Measurements from ENCODE around the gene GRIN3B. TPM values are rescaled to one million over a fixed set of nuclear protein-coding genes. Genes with fewer than 3 reads are reported as not detected.

GRIN3B gene
- total RNA-seq, 4 donors from 2014 or later: 0.48 TPM; not detected in 3

DNA sequence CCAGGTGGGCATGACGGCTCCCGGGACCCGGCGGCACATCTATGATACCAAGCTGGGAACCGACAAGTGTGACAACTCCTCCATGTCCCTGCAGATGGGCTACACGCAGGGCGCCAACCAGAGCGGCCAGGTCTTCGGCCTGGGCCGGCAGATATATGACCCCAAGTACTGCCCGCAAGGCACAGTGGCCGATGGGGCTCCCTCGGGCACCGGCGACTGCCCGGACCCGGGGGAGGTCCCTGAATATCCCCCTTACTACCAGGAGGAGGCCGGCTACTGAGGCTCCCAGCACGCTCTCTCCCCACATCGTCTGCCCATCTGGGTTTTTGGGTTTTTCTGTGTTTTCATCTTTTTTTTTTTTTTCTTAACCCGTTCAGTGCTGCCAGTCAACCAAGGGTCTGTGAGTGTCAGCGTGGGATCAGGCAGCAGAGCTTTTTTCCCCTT lies 37.4 kb downstream of the GRIN3B start:
- no peak for TF ChIP-seq POLR2A (IDR thresholded peaks at IDR 0.05)
- TF ChIP-seq, protein P1, sequence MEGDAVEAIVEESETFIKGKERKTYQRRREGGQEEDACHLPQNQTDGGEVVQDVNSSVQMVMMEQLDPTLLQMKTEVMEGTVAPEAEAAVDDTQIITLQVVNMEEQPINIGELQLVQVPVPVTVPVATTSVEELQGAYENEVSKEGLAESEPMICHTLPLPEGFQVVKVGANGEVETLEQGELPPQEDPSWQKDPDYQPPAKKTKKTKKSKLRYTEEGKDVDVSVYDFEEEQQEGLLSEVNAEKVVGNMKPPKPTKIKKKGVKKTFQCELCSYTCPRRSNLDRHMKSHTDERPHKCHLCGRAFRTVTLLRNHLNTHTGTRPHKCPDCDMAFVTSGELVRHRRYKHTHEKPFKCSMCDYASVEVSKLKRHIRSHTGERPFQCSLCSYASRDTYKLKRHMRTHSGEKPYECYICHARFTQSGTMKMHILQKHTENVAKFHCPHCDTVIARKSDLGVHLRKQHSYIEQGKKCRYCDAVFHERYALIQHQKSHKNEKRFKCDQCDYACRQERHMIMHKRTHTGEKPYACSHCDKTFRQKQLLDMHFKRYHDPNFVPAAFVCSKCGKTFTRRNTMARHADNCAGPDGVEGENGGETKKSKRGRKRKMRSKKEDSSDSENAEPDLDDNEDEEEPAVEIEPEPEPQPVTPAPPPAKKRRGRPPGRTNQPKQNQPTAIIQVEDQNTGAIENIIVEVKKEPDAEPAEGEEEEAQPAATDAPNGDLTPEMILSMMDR (IDR thresholded peaks at IDR 0.05): no peak
- Histone ChIP-seq H3K36me3 (no peaks in the 10 kb centered on the region), H3K27ac (no peak overlapping the region), H3K27me3 (peaks cover 11 to 12% of the 10 kb centered on the region in 2 donors), H3K4me1 (peaks cover 0 to 19% of the 10 kb centered on the region in 2 donors), H3K4me3 (no peak overlapping the region), H3K9me3 (no peaks in the 10 kb centered on the region)
- no peak for DNase-seq
- intact Hi-C loops (cut with DNase I; ENCODE audit: low total_unique reads): loop anchor here (10.0 kb wide), 1 partner anchor 47 kb away; no protein-coding TSS in a partner anchor

DNA sequence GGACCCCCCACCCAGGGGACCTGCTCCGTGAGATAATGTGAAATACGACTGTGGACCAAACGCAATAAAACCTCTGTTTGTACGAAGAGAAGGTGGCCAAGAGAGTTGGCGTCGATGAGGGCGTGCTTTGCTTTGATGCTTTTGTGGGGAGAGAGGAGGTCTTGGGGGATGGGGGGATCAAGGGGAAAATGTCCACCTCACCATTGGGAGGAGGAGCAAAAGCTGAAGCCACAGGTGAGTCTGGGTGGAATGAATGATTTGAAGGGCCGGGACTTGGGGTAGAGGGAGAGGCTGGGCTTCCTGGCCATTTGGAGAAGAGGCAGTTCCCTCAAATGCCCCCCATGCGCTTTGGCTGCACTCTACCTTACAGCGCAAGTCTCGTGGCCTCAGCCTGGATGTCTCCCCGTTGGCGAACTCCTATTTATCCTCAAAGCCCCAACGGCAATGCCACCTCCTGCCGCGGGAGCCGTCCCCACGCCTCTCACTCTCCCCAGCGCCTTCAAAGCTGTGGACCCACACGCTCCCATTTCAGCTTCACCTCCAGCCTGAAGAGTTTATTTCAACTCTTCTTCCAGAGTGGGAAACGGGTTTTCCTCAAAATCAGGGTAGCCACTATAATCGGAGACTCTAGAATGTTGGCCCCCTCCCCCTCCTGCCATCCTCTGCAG lies 38.9 kb downstream of the GRIN3B start:
- no peak for DNase-seq
- TF ChIP-seq, protein P1 (IDR thresholded peaks at IDR 0.05): no peak
- no peak for TF ChIP-seq POLR2A (IDR thresholded peaks at IDR 0.05)
- no peaks in the 10 kb centered on the region for H3K9me3 ChIP-seq
- peaks cover 0 to 19% of the 10 kb centered on the region in 2 donors for H3K4me1 ChIP-seq
- H3K4me3 ChIP-seq: no peak overlapping the region
- H3K36me3 ChIP-seq: no peaks in the 10 kb centered on the region
- intact Hi-C loops (cut with DNase I; ENCODE audit: low total_unique reads): loop anchor here (10.0 kb wide), 1 partner anchor 46 kb away; no protein-coding TSS in a partner anchor
- no peak overlapping the region for H3K27ac ChIP-seq
- H3K27me3 ChIP-seq: peaks cover 12 to 15% of the 10 kb centered on the region in 2 donors

DNA sequence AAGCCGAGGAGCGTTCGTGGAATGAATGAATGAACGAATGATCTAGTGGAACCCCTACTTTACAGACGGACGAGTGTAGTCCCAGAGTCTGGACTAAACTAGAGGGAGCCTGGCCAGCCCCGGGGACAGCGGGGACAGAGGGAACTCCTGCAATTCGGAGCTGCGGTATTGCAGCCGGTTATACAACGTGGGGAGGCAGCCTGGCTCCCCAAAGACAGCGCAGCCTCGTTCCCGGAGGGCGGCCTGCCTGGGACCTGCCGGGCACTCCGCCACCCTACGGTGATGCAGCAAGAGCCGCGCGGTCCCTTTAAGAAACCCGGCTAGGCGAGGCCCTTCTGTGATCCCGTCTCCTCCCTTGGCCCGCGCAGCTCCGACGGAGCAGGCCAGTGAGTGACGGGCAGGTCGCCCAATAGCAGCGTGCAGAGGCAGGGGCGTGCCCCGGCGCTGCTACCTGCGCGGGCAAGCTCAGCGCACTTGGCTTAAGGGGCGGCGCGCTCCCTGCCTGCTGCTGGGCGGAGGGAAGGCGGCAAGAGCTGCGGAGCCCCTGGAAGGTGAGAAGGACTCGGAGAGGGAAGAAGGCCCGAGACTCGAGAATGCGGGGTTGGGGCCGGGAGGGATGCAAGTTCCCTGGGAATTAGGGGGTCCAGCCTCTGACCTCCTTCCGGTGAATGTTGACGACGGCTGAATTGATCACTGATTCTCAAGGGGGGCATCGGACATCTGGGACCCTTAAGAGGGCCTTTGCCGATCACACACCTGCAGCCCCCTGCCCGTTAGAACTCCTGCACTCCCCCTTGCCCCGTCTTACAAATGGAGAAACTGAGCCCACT lies 39.6 kb downstream of the GRIN3B start, which contains the start of gene ABCA7:
ABCA7 (plus strand) TSS at position 462 of the 830 bp plus-strand sequence. CDS start 1,255 bp downstream, outside the sequence.
- TF ChIP-seq, protein P1 (IDR thresholded peaks at IDR 0.05): peak in 2 of 4 experiments; percentile 9 to 38
- peak; percentile 29 for TF ChIP-seq POLR2A (IDR thresholded peaks at IDR 0.05)
- H3K36me3 ChIP-seq: no peaks in the 10 kb centered on the region
- peaks cover 0 to 19% of the 10 kb centered on the region in 2 donors for H3K4me1 ChIP-seq
- no peak within 1 kb of the TSS for H3K27ac ChIP-seq
- peak within 1 kb of the TSS; percentile 27 to 36 for H3K4me3 ChIP-seq
- peaks cover 12 to 15% of the 10 kb centered on the region in 2 donors for H3K27me3 ChIP-seq
- no peaks in the 10 kb centered on the region for H3K9me3 ChIP-seq
- intact Hi-C loops (cut with DNase I; ENCODE audit: low total_unique reads): loop anchor here (10.0 kb wide), 1 partner anchor 45 kb away; no protein-coding TSS in a partner anchor
- DNase-seq: peak; percentile 96 to 97

DNA sequence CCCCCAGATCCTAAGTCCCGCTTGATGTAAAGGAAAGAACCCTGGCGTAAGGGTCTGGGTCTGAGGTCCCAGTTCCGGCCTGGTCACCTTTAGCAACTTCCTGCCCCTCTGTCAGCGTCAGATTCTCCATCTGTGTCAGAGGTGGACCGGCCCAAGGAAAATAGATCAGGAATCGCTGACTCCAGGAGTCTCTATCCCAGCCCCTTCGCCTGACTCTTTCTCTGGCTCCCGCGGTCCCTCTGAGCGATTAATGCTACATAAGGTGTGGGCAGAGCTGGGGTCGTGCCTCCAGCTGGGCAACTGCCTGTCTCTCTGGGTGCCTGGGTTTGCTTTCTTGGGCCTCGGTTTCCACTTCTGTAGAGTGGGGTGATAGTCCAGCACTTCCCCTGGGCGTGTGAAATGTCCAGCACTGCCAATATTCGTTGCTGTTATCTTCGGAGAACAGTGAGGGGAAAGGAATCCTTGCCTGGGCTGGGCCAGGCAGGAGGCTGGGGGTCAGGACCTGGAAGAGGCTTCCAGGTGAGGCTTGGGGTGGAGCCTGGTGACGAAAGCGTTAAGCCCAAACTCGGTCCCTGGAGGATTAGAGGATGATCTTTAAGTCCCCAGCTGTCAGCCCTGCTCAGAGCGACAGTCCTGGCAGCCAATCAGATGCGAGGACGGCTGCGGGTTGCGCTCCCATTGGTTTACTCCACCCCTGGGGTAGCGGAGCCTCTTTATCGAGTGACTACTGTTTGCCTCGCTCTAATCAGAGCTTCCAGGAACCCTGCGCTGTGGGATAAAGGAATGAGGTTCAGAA lies 40.5 kb downstream of the GRIN3B start:
- intact Hi-C loops (cut with DNase I; ENCODE audit: low total_unique reads): no loop called here
- peak overlapping the region; percentile 27 to 36 for H3K4me3 ChIP-seq
- TF ChIP-seq, protein P1 (IDR thresholded peaks at IDR 0.05): no peak
- TF ChIP-seq POLR2A (IDR thresholded peaks at IDR 0.05): no peak
- no peaks in the 10 kb centered on the region for H3K9me3 ChIP-seq
- peak; percentile 74 to 76 for DNase-seq
- no peaks in the 10 kb centered on the region for H3K36me3 ChIP-seq
- no peak overlapping the region for H3K27ac ChIP-seq
- peaks cover 12 to 15% of the 10 kb centered on the region in 2 donors for H3K27me3 ChIP-seq
- peaks cover 0 to 19% of the 10 kb centered on the region in 2 donors for H3K4me1 ChIP-seq

Measured in uterus (tissue), 4 donors.